ENCODE data around the gene ATP5MC2. TPM values are rescaled to one million over a fixed set of nuclear protein-coding genes. Genes with fewer than 3 reads are reported as not detected.

ATP5MC2 gene
- total RNA-seq, 2 donors from 2014 or later, result 349 to 440 TPM

Other genes with a start within 250 kb of the ATP5MC2 start
- gene PRR13, start 234.3 kb downstream of the ATP5MC2 start, total RNA-seq, result 100 to 1,000 TPM; 109 to 145 TPM
- gene PCBP2, start 224.0 kb downstream of the ATP5MC2 start, total RNA-seq, result 1,000 to 10,000 TPM; 1,155 to 1,265 TPM
- 10 to 100 TPM; 18.8 to 23.7 TPM for gene MAP3K12, start 176.6 kb downstream of the ATP5MC2 start, total RNA-seq
- gene TARBP2, start 174.8 kb downstream of the ATP5MC2 start, total RNA-seq, result 10 to 100 TPM; 37.7 to 40.7 TPM
- 1 to 10 TPM in 1 of 2 donors, not detected in 1; 1.3 TPM for gene NPFF, start 168.6 kb downstream of the ATP5MC2 start, total RNA-seq
- 10 to 100 TPM; 27.4 to 28.1 TPM for gene ATF7, start 49.7 kb downstream of the ATP5MC2 start, total RNA-seq
- 10 to 100 TPM; 60.1 to 71.3 TPM for gene CALCOCO1, start 51.4 kb upstream of the ATP5MC2 start, total RNA-seq
- gene CISTR, start 75.9 kb upstream of the ATP5MC2 start, total RNA-seq, result not detected